GM23338 (cell line): ENCODE measurements around the gene SLCO3A1. TPM values are rescaled to one million over a fixed set of nuclear protein-coding genes. Genes with fewer than 3 reads are reported as not detected.

Experiments
- ATAC-seq: fragments of 200-7000 bp; cut with Tn5 transposase; 3 replicates; pipeline ENCODE4 v1.9.1; 2020
- DNase-seq: peaks from one replicate; pipeline ENCODE4 v3.0.0-alpha.2; 2015; ENCODE audit warnings: low spot score
- H2AFZ ChIP-seq: fragments of 200-600 bp; sonication (generic); 2 replicates; pipeline ENCODE4 v1.8.0; 2016; ENCODE audit warnings: antibody characterized with exemption, mild to moderate bottlenecking, moderate library complexity
- H3F3A ChIP-seq: fragments of 200-600 bp; sonication (generic); replicated peaks from 2 replicates; pipeline ENCODE4 v1.8.0; 2017; ENCODE audit warnings: antibody characterized with exemption, mixed run types, low read depth
- H3K27ac ChIP-seq: fragments of 200-600 bp; sonication (generic); 2 replicates; pipeline ENCODE4 v1.6.1; 2016; ENCODE audit warnings: low read depth
- H3K27me3 ChIP-seq: fragments of 200-600 bp; sonication (generic); 2 replicates; pipeline ENCODE4 v1.8.0; 2016; ENCODE audit warnings: mild to moderate bottlenecking, mixed run types, moderate library complexity; ENCODE audit not compliant: insufficient read depth
- H3K36me3 ChIP-seq: fragments of 200-600 bp; sonication (generic); 2 replicates; pipeline ENCODE4 v1.8.0; 2016; ENCODE audit warnings: mild to moderate bottlenecking; ENCODE audit not compliant: insufficient read depth
- H3K4me1 ChIP-seq: fragments of 200-600 bp; sonication (generic); 2 replicates; pipeline ENCODE4 v1.8.0; 2016; ENCODE audit warnings: mild to moderate bottlenecking, moderate library complexity; ENCODE audit not compliant: insufficient read depth
- H3K4me2 ChIP-seq: fragments of 200-600 bp; sonication (generic); 2 replicates; pipeline ENCODE4 v1.7.1; 2017; ENCODE audit warnings: mixed run types
- H3K4me3 ChIP-seq: fragments of 200-600 bp; sonication (generic); 2 replicates; pipeline ENCODE4 v1.6.1; 2016; ENCODE audit warnings: mixed run types
- H3K79me2 ChIP-seq: fragments of 200-600 bp; sonication (generic); replicated peaks from 2 replicates; pipeline ENCODE4 v1.8.0; 2017; ENCODE audit warnings: mild to moderate bottlenecking; ENCODE audit not compliant: insufficient read depth
- H3K9me2 ChIP-seq: fragments of 200-600 bp; sonication (generic); 2 replicates; pipeline ENCODE4 v1.8.0; 2017; ENCODE audit not compliant: insufficient read depth
- H4K20me1 ChIP-seq: fragments of 200-600 bp; sonication (generic); replicated peaks from 2 replicates; pipeline ENCODE4 v1.8.0; 2017; ENCODE audit warnings: mild to moderate bottlenecking; ENCODE audit not compliant: insufficient read depth
- H3K27ac Mint-ChIP-seq: 2 replicates; pipeline ENCODE4 v1.8.0; 2020; ENCODE audit warnings: inconsistent platforms, mild to moderate bottlenecking, moderate library complexity, mixed read lengths
- H3K27me3 Mint-ChIP-seq: 3 replicates; pipeline ENCODE4 v1.8.0; 2022; ENCODE audit warnings: low read depth, mild to moderate bottlenecking, moderate library complexity, mixed read lengths, inconsistent platforms; ENCODE audit not compliant: insufficient read depth, poor library complexity
- H3K36me3 Mint-ChIP-seq: 3 replicates; pipeline ENCODE4 v1.8.0; 2021; ENCODE audit warnings: low read depth, mild to moderate bottlenecking, inconsistent platforms, moderate library complexity, mixed read lengths
- H3K4me1 Mint-ChIP-seq: 3 replicates; pipeline ENCODE4 v1.8.0; 2020; ENCODE audit warnings: mild to moderate bottlenecking, inconsistent platforms, mixed read lengths
- H3K4me3 Mint-ChIP-seq: 3 replicates; pipeline ENCODE4 v1.8.0; 2021; ENCODE audit warnings: moderate library complexity, mild to moderate bottlenecking, inconsistent platforms, mixed read lengths
- H3K9me3 Mint-ChIP-seq: 3 replicates; pipeline ENCODE4 v1.8.0; 2020; ENCODE audit warnings: moderate library complexity, mild to moderate bottlenecking, inconsistent platforms, mixed read lengths
- EZH2 ChIP-seq: fragments of 200-600 bp; sonication (generic); IDR thresholded peaks from one replicate; pipeline ENCODE4 v1.8.0; 2017; ENCODE audit warnings: antibody characterized with exemption, mild to moderate bottlenecking, low read depth; ENCODE audit not compliant: unreplicated experiment
- EZH2phosphoT487 ChIP-seq: fragments of 200-600 bp; sonication (generic); IDR thresholded peaks from one replicate; pipeline ENCODE4 v1.8.1; 2018; ENCODE audit warnings: antibody characterized with exemption; ENCODE audit not compliant: unreplicated experiment
- NANOG ChIP-seq: IDR thresholded peaks from 2 replicates; pipeline ENCODE4 v1.6.1; 2016; ENCODE audit warnings: antibody characterized with exemption, borderline replicate concordance
- POLR2AphosphoS5 ChIP-seq: IDR thresholded peaks from 2 replicates; pipeline ENCODE4 v1.6.1; 2016; ENCODE audit warnings: antibody characterized with exemption, low read depth
- ZNF114 ChIP-seq: fragments of 250-450 bp; sonication (Bioruptor Pico); IDR thresholded peaks from 2 replicates; pipeline ENCODE4 v1.5.0; 2020; ENCODE audit warnings: mild to moderate bottlenecking, moderate library complexity
- ZNF331 ChIP-seq: fragments of 250-450 bp; sonication (Bioruptor Pico); IDR thresholded peaks from 2 replicates; pipeline ENCODE4 v1.5.0; 2020; ENCODE audit warnings: low read depth, mild to moderate bottlenecking, moderate library complexity
- polyA plus RNA-seq: library from polyadenylated mRNA; unstranded; fragments of >200 nt; fragmentation: Nextera tagmentation; extraction: Ambion mirVana; gene quantifications from 2 replicates; pipeline ENCODE4 v1.2.1, GENCODE V29; 2016
- total RNA-seq: library from RNA; depleted of rRNA; stranded (reverse); fragments of >200 nt; shearing (Covaris generic); gene quantifications from 2 replicates; pipeline ENCODE4 v1.2.3, GENCODE V29; 2014
- TF ChIP-seq, protein P1 (sequence below): IDR thresholded peaks from one replicate; pipeline ENCODE4 v1.6.1; 2018; ENCODE audit warnings: antibody characterized with exemption; ENCODE audit not compliant: unreplicated experiment
- TF ChIP-seq, protein P2 (sequence below): fragments of 250-450 bp; sonication (Bioruptor Pico); IDR thresholded peaks from 2 replicates; pipeline ENCODE4 v1.5.0; 2020; ENCODE audit warnings: mild to moderate bottlenecking, moderate library complexity

The SLCO3A1 gene
- total and polyA plus RNA-seq, 2 experiments from 2014 or later, result 7.3 to 9.4 TPM

DNA sequence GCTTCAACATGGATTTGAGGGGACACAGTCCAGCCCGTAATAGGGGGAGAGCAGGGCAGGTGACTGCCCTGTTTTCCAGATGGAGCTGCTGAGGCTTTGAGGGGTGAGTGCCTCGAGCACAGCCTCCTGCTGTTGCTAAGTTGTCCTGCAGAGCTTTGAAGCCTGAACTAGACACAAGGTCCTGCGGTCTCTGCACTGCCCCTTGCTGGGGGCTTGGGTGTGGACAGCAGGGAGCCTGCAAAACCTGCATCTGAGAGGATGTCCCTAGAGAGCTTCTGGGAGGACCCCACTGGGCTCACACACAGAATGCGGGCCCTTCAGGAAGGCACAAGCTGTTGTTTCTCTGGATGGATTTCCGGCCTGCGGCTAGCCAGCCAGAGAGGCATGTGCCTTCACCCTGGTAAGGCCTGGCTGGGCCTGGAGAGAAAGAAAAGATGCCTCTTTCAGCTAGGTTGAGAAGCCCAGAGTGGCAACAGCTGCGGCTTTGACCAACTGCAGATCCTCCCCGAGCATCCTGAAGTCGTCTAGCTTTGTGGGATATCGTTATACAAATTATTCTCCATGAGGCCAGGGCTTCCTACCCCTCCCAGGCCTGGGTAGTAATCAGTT lies 226.2 kb downstream of the SLCO3A1 start:
- Histone ChIP-seq H3K36me3 (no peaks in the 10 kb centered on the region), H3K4me2 (no peak overlapping the region), H3K79me2 (no peaks in the 10 kb centered on the region), H4K20me1 (no peaks in the 10 kb centered on the region; the same call in 1 of the 2 replicates), H3F3A (no peaks in the 10 kb centered on the region), H3K4me1 (no peaks in the 10 kb centered on the region), H3K27ac (no peak overlapping the region), H3K27me3 (no peaks in the 10 kb centered on the region), H3K4me3 (no peak overlapping the region), H3K9me2 (no peaks in the 10 kb centered on the region), H2AFZ (no peak overlapping the region)
- Mint-ChIP-seq H3K36me3 (no peaks in the 10 kb centered on the region), H3K27me3 (peaks cover 6% of the 10 kb centered on the region), H3K27ac (no peak overlapping the region), H3K9me3 (no peaks in the 10 kb centered on the region), H3K4me1 (no peaks in the 10 kb centered on the region), H3K4me3 (no peak overlapping the region)
- no peak for DNase-seq
- TF ChIP-seq EZH2 (no peak), ZNF331 (CRISPR knock-in tag) (no peak), POLR2AphosphoS5 (no peak), ZNF114 (CRISPR knock-in tag) (no peak), NANOG (no peak)
- TF ChIP-seq, protein P1, sequence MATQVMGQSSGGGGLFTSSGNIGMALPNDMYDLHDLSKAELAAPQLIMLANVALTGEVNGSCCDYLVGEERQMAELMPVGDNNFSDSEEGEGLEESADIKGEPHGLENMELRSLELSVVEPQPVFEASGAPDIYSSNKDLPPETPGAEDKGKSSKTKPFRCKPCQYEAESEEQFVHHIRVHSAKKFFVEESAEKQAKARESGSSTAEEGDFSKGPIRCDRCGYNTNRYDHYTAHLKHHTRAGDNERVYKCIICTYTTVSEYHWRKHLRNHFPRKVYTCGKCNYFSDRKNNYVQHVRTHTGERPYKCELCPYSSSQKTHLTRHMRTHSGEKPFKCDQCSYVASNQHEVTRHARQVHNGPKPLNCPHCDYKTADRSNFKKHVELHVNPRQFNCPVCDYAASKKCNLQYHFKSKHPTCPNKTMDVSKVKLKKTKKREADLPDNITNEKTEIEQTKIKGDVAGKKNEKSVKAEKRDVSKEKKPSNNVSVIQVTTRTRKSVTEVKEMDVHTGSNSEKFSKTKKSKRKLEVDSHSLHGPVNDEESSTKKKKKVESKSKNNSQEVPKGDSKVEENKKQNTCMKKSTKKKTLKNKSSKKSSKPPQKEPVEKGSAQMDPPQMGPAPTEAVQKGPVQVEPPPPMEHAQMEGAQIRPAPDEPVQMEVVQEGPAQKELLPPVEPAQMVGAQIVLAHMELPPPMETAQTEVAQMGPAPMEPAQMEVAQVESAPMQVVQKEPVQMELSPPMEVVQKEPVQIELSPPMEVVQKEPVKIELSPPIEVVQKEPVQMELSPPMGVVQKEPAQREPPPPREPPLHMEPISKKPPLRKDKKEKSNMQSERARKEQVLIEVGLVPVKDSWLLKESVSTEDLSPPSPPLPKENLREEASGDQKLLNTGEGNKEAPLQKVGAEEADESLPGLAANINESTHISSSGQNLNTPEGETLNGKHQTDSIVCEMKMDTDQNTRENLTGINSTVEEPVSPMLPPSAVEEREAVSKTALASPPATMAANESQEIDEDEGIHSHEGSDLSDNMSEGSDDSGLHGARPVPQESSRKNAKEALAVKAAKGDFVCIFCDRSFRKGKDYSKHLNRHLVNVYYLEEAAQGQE, result no peak
- no peak for ATAC-seq

DNA sequence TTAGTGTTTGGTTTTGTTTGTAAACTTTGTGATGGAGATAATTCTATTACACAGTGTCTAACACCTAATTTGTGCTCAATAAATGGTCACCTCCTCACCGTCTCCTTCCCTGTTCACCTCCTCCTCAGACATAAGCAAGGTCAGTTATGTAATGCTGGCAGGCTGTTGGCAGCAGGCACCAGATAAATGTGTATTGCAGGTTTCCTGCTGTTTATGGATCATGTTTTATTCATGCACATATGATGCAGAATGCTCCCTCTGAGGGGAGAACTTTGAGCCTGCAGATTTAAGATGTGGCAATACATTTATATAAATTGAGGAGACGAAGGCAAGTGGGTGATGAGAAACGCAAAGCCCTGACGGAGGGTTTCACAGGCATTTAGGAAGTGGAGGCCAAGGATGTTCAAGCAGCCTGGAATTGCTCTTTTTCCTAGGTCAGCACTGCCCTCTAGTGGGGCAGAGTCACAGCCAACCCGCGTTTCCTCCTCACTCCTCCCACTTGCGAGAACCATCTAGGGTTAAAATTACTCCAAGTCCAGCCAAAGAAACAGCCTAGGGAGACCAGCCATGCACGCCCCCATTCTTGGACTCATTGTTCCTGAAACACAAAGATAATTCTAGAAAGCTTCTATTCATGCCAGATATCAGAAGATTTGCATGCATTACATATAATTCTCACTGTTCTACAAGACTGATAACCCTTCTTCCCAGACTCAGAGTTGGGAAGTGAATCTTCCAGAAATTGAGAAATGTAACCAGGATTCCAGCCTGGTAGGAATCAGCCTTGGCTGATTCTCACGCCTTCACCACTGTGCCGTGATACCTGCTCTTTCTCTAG lies 228.7 kb downstream of the SLCO3A1 start:
- no peaks in the 10 kb centered on the region for H3K9me3 Mint-ChIP-seq
- H3K4me1 Mint-ChIP-seq, result peaks cover 9% of the 10 kb centered on the region; the same call in 2 of the 3 replicates
- Histone ChIP-seq H3K4me1 (peaks cover 7% of the 10 kb centered on the region; the same call in 1 of the 2 replicates), H3K4me2 (no peak overlapping the region), H3K9me2 (no peaks in the 10 kb centered on the region), H4K20me1 (no peaks in the 10 kb centered on the region), H3K27me3 (no peaks in the 10 kb centered on the region), H3K36me3 (no peaks in the 10 kb centered on the region), H3K4me3 (no peak overlapping the region), H3F3A (no peaks in the 10 kb centered on the region), H2AFZ (no peak overlapping the region), H3K79me2 (no peaks in the 10 kb centered on the region), H3K27ac (no peak overlapping the region; the same call in 1 of the 2 replicates)
- H3K27ac Mint-ChIP-seq, result no peak overlapping the region
- DNase-seq, result peak; percentile 92
- ATAC-seq, result peak; percentile 72
- H3K27me3 Mint-ChIP-seq, result peaks cover 2% of the 10 kb centered on the region
- H3K4me3 Mint-ChIP-seq, result no peak overlapping the region
- H3K36me3 Mint-ChIP-seq, result no peaks in the 10 kb centered on the region
- TF ChIP-seq EZH2, result no peak
- TF ChIP-seq, protein P2, sequence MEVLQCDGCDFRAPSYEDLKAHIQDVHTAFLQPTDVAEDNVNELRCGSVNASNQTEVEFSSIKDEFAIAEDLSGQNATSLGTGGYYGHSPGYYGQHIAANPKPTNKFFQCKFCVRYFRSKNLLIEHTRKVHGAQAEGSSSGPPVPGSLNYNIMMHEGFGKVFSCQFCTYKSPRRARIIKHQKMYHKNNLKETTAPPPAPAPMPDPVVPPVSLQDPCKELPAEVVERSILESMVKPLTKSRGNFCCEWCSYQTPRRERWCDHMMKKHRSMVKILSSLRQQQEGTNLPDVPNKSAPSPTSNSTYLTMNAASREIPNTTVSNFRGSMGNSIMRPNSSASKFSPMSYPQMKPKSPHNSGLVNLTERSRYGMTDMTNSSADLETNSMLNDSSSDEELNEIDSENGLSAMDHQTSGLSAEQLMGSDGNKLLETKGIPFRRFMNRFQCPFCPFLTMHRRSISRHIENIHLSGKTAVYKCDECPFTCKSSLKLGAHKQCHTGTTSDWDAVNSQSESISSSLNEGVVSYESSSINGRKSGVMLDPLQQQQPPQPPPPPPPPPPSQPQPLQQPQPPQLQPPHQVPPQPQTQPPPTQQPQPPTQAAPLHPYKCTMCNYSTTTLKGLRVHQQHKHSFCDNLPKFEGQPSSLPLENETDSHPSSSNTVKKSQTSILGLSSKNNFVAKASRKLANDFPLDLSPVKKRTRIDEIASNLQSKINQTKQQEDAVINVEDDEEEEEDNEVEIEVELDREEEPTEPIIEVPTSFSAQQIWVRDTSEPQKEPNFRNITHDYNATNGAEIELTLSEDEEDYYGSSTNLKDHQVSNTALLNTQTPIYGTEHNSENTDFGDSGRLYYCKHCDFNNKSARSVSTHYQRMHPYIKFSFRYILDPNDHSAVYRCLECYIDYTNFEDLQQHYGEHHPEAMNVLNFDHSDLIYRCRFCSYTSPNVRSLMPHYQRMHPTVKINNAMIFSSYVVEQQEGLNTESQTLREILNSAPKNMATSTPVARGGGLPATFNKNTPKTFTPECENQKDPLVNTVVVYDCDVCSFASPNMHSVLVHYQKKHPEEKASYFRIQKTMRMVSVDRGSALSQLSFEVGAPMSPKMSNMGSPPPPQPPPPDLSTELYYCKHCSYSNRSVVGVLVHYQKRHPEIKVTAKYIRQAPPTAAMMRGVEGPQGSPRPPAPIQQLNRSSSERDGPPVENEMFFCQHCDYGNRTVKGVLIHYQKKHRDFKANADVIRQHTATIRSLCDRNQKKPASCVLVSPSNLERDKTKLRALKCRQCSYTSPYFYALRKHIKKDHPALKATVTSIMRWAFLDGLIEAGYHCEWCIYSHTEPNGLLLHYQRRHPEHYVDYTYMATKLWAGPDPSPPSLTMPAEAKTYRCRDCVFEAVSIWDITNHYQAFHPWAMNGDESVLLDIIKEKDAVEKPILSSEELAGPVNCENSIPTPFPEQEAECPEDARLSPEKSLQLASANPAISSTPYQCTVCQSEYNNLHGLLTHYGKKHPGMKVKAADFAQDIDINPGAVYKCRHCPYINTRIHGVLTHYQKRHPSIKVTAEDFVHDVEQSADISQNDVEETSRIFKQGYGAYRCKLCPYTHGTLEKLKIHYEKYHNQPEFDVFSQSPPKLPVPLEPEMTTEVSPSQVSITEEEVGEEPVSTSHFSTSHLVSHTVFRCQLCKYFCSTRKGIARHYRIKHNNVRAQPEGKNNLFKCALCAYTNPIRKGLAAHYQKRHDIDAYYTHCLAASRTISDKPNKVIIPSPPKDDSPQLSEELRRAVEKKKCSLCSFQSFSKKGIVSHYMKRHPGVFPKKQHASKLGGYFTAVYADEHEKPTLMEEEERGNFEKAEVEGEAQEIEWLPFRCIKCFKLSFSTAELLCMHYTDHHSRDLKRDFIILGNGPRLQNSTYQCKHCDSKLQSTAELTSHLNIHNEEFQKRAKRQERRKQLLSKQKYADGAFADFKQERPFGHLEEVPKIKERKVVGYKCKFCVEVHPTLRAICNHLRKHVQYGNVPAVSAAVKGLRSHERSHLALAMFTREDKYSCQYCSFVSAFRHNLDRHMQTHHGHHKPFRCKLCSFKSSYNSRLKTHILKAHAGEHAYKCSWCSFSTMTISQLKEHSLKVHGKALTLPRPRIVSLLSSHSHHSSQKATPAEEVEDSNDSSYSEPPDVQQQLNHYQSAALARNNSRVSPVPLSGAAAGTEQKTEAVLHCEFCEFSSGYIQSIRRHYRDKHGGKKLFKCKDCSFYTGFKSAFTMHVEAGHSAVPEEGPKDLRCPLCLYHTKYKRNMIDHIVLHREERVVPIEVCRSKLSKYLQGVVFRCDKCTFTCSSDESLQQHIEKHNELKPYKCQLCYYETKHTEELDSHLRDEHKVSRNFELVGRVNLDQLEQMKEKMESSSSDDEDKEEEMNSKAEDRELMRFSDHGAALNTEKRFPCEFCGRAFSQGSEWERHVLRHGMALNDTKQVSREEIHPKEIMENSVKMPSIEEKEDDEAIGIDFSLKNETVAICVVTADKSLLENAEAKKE (CRISPR knock-in tag), result no peak
- TF ChIP-seq EZH2phosphoT487, result no peak
- TF ChIP-seq ZNF331 (CRISPR knock-in tag), result no peak
